NCI-H82 treated with DMSO at 0.1 percent for 48 hours (cell line): Measurements from ENCODE around the gene MYLK3.
A peak's percentile ranks its signal among the peaks of the same experiment; 100 is the strongest.
"Not testable (repeated sequence)": the region's sequence is repeated elsewhere in the genome, so short reads cannot be mapped to it uniquely, and the experiment has no call there.

ENCODE experiments used
- DNase-seq: peaks from one replicate; lab custom pipeline; 2025; ENCODE audit not compliant: unreplicated experiment; lab: John Stamatoyannopoulos, UW

MYLK3 gene

GRCh38 chr16:46747777-46748651, at the start of gene MYLK3:
Gene MYLK3, minus strand, starts transcription at chr16:46748344. Its CDS starts 151 bp downstream, at chr16:46748193.
- DNase-seq, result no peak

DNA sequence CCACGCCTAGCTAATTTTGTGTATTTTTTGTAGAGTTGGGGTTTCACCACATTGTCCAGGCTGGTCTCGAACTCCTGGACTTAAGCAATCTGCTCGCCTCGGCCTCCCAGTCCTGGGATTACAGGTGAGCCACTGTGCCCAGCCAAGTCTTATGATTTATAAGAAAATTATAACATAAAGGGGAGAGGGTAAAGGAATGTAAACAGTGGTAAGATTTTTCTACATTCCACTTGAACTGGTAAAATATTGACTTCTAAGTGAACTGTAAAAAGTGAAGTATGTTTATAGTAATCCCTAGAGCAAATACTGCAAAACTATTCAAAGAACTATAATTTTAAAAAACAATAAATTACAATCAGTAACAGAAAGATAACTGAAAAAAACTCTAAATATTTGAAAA, 49.4 kb upstream of the MYLK3 start:
- no peak for DNase-seq

- DNase-seq, result no peak
Measured at GRCh38 chr16:46796764-46797269, 48.7 kb upstream of the MYLK3 start.

GRCh38 chr16:46793841-46794240, 45.7 kb upstream of the MYLK3 start:
- no peak for DNase-seq

DNA sequence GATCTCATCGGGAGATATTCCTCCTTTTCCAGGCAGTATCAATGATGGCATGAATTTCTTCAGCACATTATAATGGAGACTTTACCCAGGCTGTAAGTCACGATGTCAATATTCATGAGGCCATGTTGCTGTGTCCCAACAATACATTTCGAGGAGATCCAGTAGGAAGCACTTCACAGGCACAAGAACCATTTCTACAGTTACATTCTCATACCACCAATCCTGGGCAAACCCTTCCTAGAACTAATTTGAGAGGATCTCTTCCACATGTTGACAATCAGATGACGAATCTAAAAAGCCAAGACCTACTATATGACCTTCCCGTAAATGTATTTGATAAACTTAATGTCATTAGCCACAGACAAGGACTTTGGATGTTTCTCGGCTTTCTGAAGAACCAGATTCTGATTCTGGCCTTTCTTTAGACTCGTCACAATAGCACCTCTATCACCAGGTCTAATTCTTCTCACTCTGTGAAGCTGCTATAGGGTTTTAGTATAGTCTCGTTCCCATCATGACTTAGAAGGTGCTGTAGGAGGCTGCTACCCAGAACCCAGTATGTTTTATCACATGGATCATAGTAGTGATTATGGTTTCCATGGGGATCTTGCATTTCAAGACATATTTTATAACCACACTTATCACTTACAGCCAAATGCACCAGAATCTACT, 42.6 kb upstream of the MYLK3 start:
- DNase-seq, result no peak

DNA sequence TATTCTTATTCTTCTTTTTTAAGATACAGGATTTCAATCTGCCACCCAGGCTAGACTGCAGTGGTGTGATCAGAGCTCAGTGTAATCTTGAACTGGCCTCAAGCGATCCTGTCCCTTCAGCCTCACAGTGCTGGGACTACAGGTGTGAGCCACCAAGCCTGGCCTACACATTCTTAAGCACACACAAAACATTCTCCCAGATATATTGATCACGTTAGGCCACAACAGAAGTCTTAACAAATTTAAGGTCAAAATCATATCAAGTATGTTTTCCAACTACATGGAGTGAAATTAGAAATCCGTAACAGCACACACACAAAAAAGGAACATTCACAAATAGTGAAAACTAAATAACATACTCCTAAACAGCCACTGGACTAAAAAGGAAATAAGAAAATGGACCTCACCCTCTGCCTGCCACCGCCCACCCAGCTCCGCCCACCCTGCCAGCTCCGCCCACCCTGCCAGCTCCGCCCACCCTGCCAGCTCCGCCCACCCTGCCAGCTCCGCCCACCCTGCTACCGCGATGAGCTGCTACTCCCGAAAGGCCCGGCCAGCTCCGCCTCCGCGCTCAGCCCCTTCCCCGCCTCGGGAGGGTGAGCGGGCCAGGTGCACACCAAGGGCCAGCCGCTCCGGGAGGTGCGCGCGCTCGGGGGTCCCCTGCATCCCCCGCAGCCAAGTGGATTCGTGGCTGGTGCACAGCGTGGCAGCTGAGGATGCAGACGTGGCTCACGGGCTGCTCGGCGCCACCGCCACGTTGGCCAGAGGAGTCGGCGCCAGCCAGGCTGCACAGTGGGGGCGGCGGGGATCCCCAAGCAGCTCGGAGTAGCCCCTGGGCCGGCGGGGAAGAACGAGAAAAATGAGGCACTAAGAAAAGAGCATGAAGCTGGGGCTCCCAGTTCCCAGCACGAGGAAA, 41.6 kb upstream of the MYLK3 start:
- DNase-seq, result no peak

- DNase-seq, result no peak
Measured at GRCh38 chr16:46788891-46789474, 40.8 kb upstream of the MYLK3 start.

DNA sequence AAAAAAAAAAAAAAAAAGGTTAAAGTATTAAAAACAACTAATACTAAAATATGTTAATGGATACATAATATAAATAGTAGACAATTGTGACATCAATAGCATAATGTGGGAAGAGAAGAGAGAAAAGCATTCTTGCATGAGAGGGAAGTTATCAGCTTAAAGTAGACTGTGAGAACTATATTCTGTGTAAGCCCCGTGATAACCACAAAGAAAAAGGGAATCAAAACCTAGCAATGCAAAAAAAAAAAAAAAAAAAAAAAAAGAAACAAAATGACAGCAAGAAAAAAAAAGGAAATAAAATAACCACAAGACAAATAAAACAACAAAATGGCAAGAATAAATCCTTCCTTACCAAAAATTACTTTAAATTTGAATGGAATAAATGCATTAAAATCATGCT, 39.8 kb upstream of the MYLK3 start:
- no peak for DNase-seq

GRCh38 chr16:46785076-46785845, 37.1 kb upstream of the MYLK3 start:
- no peak for DNase-seq

DNA sequence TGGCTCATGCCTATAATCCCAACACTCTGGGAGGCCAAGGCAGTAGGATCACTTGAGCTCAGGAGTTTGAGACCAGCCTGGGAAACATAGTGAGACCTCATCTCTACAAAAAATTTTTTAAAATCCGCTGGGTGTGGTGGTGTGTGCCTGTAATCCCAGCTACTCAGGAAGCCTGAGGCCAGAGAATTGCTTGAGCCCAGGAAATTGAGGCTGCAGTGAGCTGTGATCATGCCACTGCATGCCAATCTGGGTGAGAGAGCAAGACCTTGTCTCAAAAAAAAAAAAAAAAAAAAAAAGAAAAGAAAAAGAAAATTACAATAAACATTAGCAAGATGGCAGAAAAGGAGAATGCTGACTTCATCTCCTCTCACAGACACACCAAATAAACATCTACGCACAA, 36.4 kb upstream of the MYLK3 start:
- not testable (repeated sequence) for DNase-seq

DNA sequence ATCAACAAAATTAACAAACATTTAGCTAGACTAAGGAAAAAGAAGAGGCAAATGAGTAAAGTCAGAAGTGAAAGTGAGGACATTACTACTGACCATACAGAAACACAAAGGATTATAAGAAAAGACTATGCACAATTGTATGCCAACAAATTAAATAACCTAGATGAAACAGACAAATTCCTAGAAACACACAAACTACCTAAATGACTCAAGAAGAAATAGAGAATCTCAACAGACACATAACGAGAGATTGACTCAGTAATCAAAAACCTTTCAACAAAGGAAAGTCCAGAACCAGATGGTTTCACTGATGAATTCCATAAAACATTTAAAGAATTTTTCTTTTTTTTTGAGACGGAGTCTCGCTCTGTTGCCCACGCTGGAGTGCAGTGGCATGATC, 35.7 kb upstream of the MYLK3 start:
- DNase-seq, result no peak

GRCh38 chr16:46782320-46782719, 34.2 kb upstream of the MYLK3 start:
- DNase-seq, result no peak

DNA sequence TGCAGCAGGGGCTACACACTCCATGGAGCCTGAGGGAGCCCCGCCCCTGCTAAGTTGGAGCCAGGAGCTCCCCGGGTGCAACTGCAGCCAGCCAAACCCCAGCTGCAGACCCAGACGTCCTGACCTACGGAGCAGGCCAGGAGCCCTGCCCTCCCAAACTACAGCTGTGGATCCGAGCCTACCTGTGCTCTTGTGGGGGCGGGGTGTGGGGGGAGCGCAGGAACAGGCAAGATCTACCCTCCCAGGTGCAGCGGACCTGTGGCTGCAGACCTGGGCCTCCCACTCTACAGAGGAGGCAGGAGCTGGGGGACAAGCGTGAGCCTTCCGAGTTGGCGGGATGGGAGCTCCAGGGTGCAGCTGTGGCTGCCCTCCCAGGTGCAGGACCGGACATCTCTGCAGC, 29.7 kb upstream of the MYLK3 start:
- no peak for DNase-seq

GRCh38 chr16:46775214-46775613, 27.1 kb upstream of the MYLK3 start:
- no peak for DNase-seq

DNA sequence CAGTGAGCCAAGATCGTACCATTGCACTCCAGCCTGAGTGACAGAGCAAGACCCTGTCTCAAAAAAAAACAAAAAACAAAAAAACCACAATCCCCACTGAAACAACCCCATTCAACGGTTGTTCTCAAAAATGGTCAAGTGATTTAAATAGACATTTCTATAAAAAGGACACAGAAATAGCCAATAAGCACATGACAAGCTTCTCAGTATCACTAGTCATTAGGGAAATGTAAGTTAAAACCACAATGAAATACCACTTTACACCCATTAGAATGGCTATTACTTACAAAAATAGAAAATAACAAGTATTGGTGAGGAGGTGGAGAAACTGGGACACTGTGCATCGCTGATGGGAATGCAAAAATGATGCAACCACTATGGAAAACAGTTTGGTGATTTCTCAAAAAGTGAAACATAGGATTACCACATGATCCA, 26.6 kb upstream of the MYLK3 start:
- no peak for DNase-seq

DNA sequence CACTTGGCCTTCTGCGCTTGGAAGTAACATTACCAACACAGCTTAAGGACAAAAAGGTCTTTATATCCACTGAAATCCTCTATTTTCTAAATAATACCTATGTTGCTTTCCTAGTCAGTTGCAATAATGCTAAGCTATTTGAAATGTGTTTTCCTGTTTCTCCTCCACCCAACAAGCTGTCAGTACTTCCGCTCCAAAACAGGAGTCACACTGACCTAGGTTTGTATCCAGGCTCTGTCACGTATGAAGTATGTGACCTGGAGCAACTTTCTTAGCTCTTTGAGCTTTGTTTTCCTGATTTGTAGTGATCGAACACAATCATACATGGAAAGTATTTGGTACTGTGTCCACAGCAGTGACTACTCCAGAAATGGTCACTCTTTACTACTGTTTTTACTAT, 24.3 kb upstream of the MYLK3 start:
- no peak for DNase-seq

DNA sequence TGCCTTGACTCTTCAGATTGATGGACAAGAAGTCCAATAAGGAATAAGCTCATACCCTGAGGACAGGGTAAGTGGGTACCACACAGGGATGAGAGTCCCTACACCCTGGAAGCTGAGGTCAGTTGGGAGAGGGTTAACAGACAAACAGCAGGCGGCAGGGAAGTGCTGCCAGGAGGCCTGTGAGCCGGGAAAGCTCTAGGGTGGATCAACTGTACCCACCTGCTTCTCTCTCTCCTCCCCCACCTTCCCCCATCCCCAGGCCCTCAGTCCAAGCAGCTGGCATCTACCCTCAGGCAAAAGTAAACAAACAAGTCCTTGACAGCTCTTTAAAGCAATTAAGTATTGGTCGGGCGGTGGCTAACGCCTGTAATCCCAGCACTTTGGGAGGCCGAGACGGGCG, 20.7 kb upstream of the MYLK3 start:
- DNase-seq, result peak; percentile 75

GRCh38 chr16:46765050-46765449, 16.9 kb upstream of the MYLK3 start:
- no peak for DNase-seq

DNA sequence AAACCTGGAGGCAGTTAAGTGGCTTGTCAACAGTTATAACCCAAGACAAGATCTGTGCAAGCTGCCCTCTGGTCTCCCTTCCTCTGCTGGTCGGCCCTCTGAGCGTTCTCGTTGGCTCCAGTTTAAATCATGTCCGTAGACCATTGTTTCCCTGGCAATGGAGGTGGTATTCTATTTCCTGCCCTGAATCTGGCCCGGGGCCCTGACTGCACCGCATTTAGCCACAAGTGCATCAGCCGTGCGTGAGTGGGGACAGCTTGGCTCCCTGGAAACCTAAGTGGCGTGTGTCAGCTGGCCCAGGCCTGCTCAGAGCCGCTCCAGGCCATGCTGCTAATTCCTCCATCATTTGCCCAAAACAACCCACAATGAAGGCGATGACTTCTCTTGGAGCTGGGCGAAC, 15.0 kb upstream of the MYLK3 start:
- no peak for DNase-seq

DNA sequence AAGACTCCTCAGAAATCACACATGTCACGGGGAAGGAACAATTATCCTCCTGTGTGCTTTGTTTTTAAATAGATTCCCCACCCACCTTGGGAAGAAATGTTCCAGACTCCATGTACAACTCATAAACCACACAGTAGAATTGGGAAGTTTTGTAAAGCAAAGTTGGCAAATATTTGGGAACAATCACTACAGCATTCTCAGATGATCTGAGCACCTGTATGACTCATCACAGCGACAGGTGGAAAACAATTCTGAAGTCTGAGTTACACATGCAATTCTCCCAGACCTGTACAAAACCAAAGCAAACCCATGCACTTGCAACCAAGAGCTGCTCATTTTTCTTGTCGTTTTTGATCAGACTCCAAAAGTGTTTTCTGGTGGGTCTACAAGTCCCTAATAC, 14.4 kb upstream of the MYLK3 start:
- DNase-seq, result no peak
